Measurements from ENCODE around the gene ARRB2.
"Not testable (repeated sequence)": the region's sequence is repeated elsewhere in the genome, so short reads cannot be mapped to it uniquely, and the experiment has no call there.

ARRB2 gene

DNA sequence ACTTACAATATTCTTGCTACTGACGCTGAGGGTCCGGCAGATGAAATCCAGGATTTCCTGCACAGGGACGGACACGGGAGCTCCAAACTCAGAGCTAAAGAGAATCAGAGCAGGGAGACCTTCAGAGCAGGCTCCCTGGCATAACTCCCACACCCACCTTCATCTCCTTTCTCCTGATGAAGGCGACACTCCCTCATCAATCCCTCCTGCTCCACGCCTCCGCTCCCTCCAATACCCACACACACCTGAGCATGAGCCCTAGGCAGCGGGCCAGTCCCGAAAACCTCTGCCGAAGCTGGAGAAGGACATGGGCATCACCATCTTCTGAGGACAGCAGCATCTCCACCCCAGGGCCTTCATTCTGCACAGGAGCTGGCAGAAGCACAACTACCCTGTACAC lies 34.6 kb upstream of the ARRB2 start:
- no peak overlapping the region for H3K27ac ChIP-seq (ENCODE audit: low read depth, low read length)
- no peak overlapping the region for H3K9ac ChIP-seq (ENCODE audit: low read depth, low read length)
- peaks cover 95% of the 10 kb centered on the region for H3K36me3 ChIP-seq (ENCODE audit: control insufficient read depth, insufficient read depth, low read length)
- no peak overlapping the region for H3K4me3 ChIP-seq (ENCODE audit: low read depth, low read length)
- no peaks in the 10 kb centered on the region for H3K9me3 ChIP-seq (ENCODE audit: control insufficient read depth, insufficient read depth, low read length)
- H3K4me1 ChIP-seq (ENCODE audit: control insufficient read depth, insufficient read depth, low read length) = no peaks in the 10 kb centered on the region
- no peaks in the 10 kb centered on the region for H3K27me3 ChIP-seq (ENCODE audit: control insufficient read depth, insufficient read depth, low read length)

DNA sequence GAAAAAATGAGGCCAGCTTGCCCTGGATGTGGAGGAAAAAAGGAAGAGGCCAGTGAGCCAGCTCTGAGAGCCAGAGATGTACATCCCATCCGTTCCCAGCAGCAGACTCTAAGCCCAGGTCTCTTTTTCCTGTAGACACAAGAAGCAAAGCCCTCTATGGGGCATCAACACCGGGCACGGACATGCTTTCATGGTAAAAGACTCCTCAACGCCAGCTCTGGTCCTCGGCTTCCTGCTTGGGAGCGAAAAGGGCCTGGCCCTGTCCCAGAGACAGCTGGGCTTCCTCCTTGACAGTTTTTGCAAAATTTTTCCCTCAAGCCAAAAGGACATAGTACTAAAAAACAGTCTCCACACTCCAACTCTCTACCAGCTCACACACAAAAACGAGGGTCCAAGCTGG lies 33.6 kb upstream of the ARRB2 start:
- no peaks in the 10 kb centered on the region for H3K27me3 ChIP-seq (ENCODE audit: control insufficient read depth, insufficient read depth, low read length)
- H3K9ac ChIP-seq (ENCODE audit: low read depth, low read length) = no peak overlapping the region
- H3K4me3 ChIP-seq (ENCODE audit: low read depth, low read length) = no peak overlapping the region
- H3K9me3 ChIP-seq (ENCODE audit: control insufficient read depth, insufficient read depth, low read length) = no peaks in the 10 kb centered on the region
- peaks cover 93% of the 10 kb centered on the region for H3K36me3 ChIP-seq (ENCODE audit: control insufficient read depth, insufficient read depth, low read length)
- no peak overlapping the region for H3K27ac ChIP-seq (ENCODE audit: low read depth, low read length)
- H3K4me1 ChIP-seq (ENCODE audit: control insufficient read depth, insufficient read depth, low read length) = no peaks in the 10 kb centered on the region

DNA sequence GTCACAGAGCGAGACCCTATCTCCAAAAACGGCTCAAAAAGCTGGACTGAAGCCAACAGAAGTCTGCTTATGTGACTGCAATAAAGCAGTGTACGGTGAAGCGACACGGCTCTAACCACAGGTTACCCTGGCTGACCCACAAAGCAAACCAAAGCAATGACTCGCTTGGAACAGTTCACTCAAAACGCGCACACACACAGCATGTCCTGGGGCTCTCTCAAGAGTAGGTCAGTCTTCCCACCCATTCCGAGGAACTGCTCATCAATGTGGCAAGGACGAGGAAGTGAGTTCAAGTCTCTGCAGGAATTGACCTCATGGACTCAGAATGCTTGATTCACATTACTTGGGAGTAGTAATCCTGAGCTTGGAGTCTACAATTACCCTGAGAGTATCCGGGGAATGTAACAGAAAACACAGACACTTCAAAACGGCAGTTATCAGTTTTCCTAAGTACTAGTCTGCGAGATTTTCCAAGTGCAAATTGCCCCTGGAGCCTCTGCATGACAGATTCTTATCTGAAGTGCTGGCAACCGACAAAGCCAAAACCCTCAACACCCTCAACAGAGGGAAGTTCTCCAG lies 31.9 kb upstream of the ARRB2 start:
- H3K27ac ChIP-seq (ENCODE audit: low read depth, low read length) = no peak overlapping the region
- H3K9me3 ChIP-seq (ENCODE audit: control insufficient read depth, insufficient read depth, low read length) = no peaks in the 10 kb centered on the region
- H3K4me1 ChIP-seq (ENCODE audit: control insufficient read depth, insufficient read depth, low read length) = no peaks in the 10 kb centered on the region
- H3K4me3 ChIP-seq (ENCODE audit: low read depth, low read length) = no peak overlapping the region
- H3K36me3 ChIP-seq (ENCODE audit: control insufficient read depth, insufficient read depth, low read length) = peaks cover 90% of the 10 kb centered on the region
- H3K9ac ChIP-seq (ENCODE audit: low read depth, low read length) = no peak overlapping the region
- no peaks in the 10 kb centered on the region for H3K27me3 ChIP-seq (ENCODE audit: control insufficient read depth, insufficient read depth, low read length)

DNA sequence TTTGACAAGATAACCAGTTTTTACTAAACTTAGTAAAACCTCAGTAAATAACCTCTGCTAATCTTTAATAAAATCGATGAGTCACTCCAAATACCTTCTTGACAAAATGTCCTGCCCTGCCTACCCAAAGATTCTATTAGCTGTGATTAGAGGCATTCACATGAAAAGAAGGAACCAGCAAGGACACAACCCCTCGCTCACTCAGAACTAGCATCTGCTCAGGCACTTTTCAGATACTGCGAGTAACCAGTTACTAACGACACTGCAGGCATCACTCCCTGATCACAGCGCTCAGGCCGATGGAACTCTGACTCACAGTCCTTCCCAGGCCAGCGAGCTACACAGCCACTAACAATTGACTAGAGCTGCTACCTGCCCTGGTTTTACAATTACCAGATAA lies 30.8 kb upstream of the ARRB2 start:
- Histone ChIP-seq H3K4me3 (ENCODE audit: low read depth, low read length) (no peak overlapping the region), H3K9ac (ENCODE audit: low read depth, low read length) (no peak overlapping the region), H3K27me3 (ENCODE audit: control insufficient read depth, insufficient read depth, low read length) (no peaks in the 10 kb centered on the region), H3K9me3 (ENCODE audit: control insufficient read depth, insufficient read depth, low read length) (no peaks in the 10 kb centered on the region), H3K36me3 (ENCODE audit: control insufficient read depth, insufficient read depth, low read length) (peaks cover 85% of the 10 kb centered on the region), H3K27ac (ENCODE audit: low read depth, low read length) (no peak overlapping the region), H3K4me1 (ENCODE audit: control insufficient read depth, insufficient read depth, low read length) (no peaks in the 10 kb centered on the region)

- not testable (repeated sequence) for H3K4me3 ChIP-seq (ENCODE audit: low read depth, low read length); H3K4me1 ChIP-seq (ENCODE audit: control insufficient read depth, insufficient read depth, low read length); H3K9me3 ChIP-seq (ENCODE audit: control insufficient read depth, insufficient read depth, low read length); H3K27me3 ChIP-seq (ENCODE audit: control insufficient read depth, insufficient read depth, low read length); H3K27ac ChIP-seq (ENCODE audit: low read depth, low read length); H3K9ac ChIP-seq (ENCODE audit: low read depth, low read length)
- peaks cover 73% of the 10 kb centered on the region for H3K36me3 ChIP-seq (ENCODE audit: control insufficient read depth, insufficient read depth, low read length)
Observed at GRCh38 chr17:4683739-4684138, 26.7 kb upstream of the ARRB2 start.

DNA sequence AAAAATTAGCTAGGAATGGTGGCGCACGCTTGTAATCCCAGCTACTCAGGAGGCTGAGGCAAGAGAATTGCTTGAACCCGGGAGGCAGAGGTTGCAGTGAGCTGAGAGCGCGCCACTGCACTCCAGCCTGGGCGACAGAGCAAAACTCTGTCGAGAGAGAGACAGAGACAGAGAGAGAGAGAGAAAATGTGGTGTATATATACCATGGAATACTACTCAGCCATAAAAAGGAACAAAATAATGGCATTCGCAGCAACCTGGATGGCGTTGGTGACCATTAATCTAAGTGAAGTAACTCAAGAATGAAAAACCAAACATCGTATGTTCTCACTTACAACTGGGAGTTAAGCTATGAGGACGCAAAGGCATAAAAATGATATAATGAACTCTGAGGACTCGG lies 20.6 kb upstream of the ARRB2 start:
- not testable (repeated sequence) for H3K27me3 ChIP-seq (ENCODE audit: control insufficient read depth, insufficient read depth, low read length); H3K9ac ChIP-seq (ENCODE audit: low read depth, low read length); H3K27ac ChIP-seq (ENCODE audit: low read depth, low read length); H3K9me3 ChIP-seq (ENCODE audit: control insufficient read depth, insufficient read depth, low read length); H3K4me1 ChIP-seq (ENCODE audit: control insufficient read depth, insufficient read depth, low read length); H3K4me3 ChIP-seq (ENCODE audit: low read depth, low read length)
- H3K36me3 ChIP-seq (ENCODE audit: control insufficient read depth, insufficient read depth, low read length) = peaks cover 68% of the 10 kb centered on the region

- no peaks in the 10 kb centered on the region for H3K27me3 ChIP-seq (ENCODE audit: control insufficient read depth, insufficient read depth, low read length)
- no peaks in the 10 kb centered on the region for H3K9me3 ChIP-seq (ENCODE audit: control insufficient read depth, insufficient read depth, low read length)
- H3K36me3 ChIP-seq (ENCODE audit: control insufficient read depth, insufficient read depth, low read length) = peaks cover 62% of the 10 kb centered on the region
- H3K9ac ChIP-seq (ENCODE audit: low read depth, low read length) = no peak overlapping the region
- no peak overlapping the region for H3K4me3 ChIP-seq (ENCODE audit: low read depth, low read length)
- no peak overlapping the region for H3K27ac ChIP-seq (ENCODE audit: low read depth, low read length)
- H3K4me1 ChIP-seq (ENCODE audit: control insufficient read depth, insufficient read depth, low read length) = no peaks in the 10 kb centered on the region
Observed at GRCh38 chr17:4690745-4691144, 19.7 kb upstream of the ARRB2 start.

GRCh38 chr17:4691686-4692085 lies 18.7 kb upstream of the ARRB2 start:
- Histone ChIP-seq H3K9me3 (ENCODE audit: control insufficient read depth, insufficient read depth, low read length) (no peaks in the 10 kb centered on the region), H3K27ac (ENCODE audit: low read depth, low read length) (no peak overlapping the region), H3K9ac (ENCODE audit: low read depth, low read length) (no peak overlapping the region), H3K27me3 (ENCODE audit: control insufficient read depth, insufficient read depth, low read length) (no peaks in the 10 kb centered on the region), H3K4me1 (ENCODE audit: control insufficient read depth, insufficient read depth, low read length) (no peaks in the 10 kb centered on the region), H3K36me3 (ENCODE audit: control insufficient read depth, insufficient read depth, low read length) (peaks cover 66% of the 10 kb centered on the region), H3K4me3 (ENCODE audit: low read depth, low read length) (no peak overlapping the region)

GRCh38 chr17:4693416-4693815 lies 17.0 kb upstream of the ARRB2 start:
- no peaks in the 10 kb centered on the region for H3K27me3 ChIP-seq (ENCODE audit: control insufficient read depth, insufficient read depth, low read length)
- no peak overlapping the region for H3K9ac ChIP-seq (ENCODE audit: low read depth, low read length)
- no peaks in the 10 kb centered on the region for H3K4me1 ChIP-seq (ENCODE audit: control insufficient read depth, insufficient read depth, low read length)
- H3K9me3 ChIP-seq (ENCODE audit: control insufficient read depth, insufficient read depth, low read length) = no peaks in the 10 kb centered on the region
- no peak overlapping the region for H3K4me3 ChIP-seq (ENCODE audit: low read depth, low read length)
- H3K27ac ChIP-seq (ENCODE audit: low read depth, low read length) = no peak overlapping the region
- H3K36me3 ChIP-seq (ENCODE audit: control insufficient read depth, insufficient read depth, low read length) = peaks cover 70% of the 10 kb centered on the region

DNA sequence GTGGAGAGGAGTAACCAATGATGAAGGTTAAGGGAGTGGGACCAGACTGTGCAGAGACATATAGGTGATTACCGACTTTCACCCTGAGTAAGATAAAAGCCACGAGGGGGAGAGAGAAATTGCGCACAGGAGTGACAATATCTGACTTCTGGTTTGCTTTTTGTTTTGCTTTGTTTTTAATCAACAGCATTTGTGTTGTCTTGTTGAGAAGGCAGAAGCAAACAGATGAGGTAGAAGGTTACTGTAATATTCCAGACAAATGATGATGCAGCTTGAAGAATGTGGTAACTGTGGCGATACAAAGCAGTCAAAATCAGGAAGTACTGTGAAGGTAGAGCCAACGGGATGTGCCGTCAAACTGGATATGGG lies 14.0 kb upstream of the ARRB2 start:
- H3K4me3 ChIP-seq (ENCODE audit: low read depth, low read length) = no peak overlapping the region
- H3K27me3 ChIP-seq (ENCODE audit: control insufficient read depth, insufficient read depth, low read length) = no peaks in the 10 kb centered on the region
- no peaks in the 10 kb centered on the region for H3K4me1 ChIP-seq (ENCODE audit: control insufficient read depth, insufficient read depth, low read length)
- no peaks in the 10 kb centered on the region for H3K9me3 ChIP-seq (ENCODE audit: control insufficient read depth, insufficient read depth, low read length)
- no peak overlapping the region for H3K27ac ChIP-seq (ENCODE audit: low read depth, low read length)
- H3K9ac ChIP-seq (ENCODE audit: low read depth, low read length) = no peak overlapping the region
- H3K36me3 ChIP-seq (ENCODE audit: control insufficient read depth, insufficient read depth, low read length) = peaks cover 49% of the 10 kb centered on the region

- peaks cover 35% of the 10 kb centered on the region for H3K36me3 ChIP-seq (ENCODE audit: control insufficient read depth, insufficient read depth, low read length)
- H3K4me1 ChIP-seq (ENCODE audit: control insufficient read depth, insufficient read depth, low read length); H3K9ac ChIP-seq (ENCODE audit: low read depth, low read length); H3K9me3 ChIP-seq (ENCODE audit: control insufficient read depth, insufficient read depth, low read length); H3K27ac ChIP-seq (ENCODE audit: low read depth, low read length); H3K27me3 ChIP-seq (ENCODE audit: control insufficient read depth, insufficient read depth, low read length); H3K4me3 ChIP-seq (ENCODE audit: low read depth, low read length): not testable (repeated sequence)
Observed at GRCh38 chr17:4699401-4700056, 10.9 kb upstream of the ARRB2 start.

Measured in HUES48 (cell line).